GM19035 (cell line): ENCODE results near the gene PCSK5.

Experiments used
- ATAC-seq: cut with Tn5 transposase; IDR thresholded peaks from one replicate; pipeline ENCODE4 v1.9.1; 2021; ENCODE audit not compliant: unreplicated experiment

PCSK5 gene

DNA sequence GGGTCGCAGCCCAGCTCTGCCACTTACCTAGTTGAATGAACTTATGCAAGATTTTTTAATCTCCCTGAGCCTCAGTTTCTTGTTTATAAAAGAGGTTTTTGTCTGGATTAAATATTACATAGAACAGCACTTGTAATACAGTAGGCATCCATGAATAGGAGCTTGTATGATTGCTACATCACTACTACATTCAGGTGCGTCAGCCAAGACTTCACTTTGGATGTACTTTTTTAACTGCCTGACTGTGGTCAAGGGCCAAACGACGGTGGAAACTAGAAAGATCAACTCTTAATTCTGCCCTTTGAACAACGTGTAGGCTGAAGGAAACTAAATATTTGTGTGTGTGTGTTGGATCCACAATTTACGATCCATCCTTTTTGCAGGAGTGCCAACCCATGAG, 330.9 kb downstream of the PCSK5 start:
- no peak for ATAC-seq

DNA sequence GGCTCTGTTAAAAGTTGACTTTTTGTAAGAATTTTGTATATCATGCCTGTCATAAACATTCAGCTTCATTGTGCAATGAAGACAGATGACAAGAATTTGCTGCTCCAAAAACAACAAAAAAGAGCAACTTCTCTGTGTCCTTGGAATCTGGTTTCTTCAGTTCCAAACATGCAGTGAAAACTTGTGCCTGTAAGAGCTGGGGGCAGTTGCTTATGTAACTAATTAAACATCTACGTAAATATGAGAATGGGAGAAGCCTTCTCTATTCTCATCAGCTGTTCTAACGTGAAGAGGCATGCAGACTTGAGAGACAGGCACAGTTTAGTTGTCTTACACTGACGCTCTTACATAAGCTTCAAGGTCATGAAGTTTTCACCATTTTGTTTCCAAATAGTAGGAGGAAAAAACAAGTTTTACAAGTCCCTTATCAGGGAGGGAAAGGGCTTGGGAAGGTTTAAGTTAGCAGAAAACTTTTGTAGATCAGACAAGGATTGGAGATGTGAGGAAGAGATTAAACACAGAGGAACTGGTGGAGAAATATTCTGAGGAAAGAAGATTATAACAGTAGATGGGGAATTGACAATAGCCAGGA, 333.4 kb downstream of the PCSK5 start:
- no peak for ATAC-seq

DNA sequence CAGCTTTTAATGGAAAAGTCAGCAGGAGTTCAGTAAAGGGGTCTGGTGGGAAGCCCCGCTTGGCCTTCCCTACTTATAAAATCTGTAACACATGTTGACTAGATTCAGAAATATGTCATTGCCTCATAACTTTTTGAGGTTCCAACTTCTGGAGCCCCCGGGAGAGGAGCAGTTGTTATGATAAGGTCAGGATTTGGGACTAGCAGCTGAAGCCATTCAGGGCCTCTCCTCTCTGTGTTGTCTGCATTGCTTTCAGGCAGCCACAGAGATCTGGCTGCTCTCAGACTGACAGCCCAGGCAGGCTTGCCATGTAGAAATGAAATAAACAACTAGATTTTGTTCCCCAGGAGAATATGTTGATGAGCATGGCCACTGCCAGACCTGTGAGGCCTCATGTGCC, 336.7 kb downstream of the PCSK5 start:
- ATAC-seq, result no peak

DNA sequence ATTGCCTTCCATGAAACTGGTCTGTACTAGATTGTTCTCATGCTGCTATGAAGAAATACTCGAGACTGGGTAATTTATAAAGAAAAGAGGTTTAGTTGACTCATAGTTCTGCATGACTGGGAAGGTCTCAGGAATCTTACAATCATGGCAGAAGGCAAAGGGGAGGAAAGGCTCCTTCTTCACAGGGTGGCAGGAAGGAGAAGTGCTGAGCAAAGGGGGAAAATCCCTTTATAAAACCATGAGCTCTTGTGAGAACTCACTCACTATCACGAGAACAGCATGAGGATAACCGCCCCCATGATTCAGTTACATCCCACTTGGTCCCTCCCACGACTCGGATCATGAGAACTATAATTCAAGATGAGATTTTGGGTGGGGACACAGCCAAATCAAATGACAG, 340.5 kb downstream of the PCSK5 start:
- no peak for ATAC-seq

DNA sequence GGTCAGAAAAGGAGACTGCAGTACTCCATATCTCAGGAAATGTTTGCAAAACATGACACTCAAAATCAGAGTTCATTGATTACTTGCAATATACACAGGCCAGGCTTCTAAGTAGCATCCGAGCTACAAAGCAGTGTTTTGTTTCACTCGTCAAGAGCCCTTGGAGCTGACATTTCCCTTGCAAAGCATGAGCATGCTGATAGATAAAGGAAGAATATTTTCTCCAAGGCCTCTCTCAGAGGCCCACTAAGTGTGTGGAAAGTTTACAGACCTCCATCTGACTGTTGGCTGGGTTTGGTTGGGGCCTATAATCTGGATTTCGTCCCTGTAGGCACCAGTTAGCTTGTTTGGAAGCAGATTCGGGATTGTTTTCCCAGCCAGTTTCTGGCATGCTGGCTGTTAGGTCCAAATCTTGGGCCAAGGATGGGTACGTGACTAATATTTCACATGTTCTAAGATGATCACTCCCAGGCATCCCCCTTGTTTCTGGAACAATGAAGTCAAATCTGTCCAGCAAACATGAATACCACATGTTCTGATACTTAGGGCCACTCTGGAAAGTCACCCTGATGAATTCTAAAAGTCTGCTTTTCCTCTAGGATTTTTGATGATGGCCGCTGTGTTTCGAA, 342.5 kb downstream of the PCSK5 start:
- no peak for ATAC-seq

DNA sequence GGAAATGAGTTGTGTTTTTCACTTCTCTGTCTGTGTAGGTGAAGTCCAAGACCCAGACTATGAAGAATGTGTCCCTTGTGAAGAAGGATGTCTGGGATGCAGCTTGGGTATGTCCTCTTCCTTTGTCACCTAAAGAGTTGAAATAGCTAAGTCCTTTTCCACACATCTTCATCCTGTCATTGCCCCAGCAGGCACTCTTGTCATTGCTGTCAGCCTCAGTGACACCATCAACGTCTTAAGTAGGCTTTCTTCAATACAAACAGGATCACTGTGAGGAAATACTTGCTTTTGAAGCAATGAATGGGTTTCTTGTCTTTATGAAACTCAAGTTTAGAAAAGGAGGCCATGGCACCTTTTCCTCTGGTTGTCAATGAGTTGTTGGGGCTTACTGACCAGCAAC, 350.1 kb downstream of the PCSK5 start:
- no peak for ATAC-seq

DNA sequence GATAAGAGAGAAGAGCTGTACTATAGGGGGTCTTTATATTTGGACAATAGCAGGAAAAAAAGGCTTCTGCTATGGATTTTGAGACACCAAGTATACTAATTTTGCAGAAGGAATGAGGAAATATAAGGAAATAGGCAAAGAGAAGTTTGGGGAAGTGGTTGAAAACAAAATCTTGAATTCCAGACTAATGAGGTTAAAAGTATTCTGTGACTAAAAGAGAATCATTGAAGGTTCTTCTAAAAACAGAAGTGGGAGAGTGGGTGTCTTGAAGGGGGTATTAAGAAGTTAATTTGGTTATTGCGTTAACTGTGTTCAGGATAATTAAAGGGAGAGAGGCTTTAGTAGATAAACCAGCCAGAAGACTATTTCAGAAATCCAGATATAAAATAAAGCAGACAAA, 355.0 kb downstream of the PCSK5 start:
- ATAC-seq, result no peak

DNA sequence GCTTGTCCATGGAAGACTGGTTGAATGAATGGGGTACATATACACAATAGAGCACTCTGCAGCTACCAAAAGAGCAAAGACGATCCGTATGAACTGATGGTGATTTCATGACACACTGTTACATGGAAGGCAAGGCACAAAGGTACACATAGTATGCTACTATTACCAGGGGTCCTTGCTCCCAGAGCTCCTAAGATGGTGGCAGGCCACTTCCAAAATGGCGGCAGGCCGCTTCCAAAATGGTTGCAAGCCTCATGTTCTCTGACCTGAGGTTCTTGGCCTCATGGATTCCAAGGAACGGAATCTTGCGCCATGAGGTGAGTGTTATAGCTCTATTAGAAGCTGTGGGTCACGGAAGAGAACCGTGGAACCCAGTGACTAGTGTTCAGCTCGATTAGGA, 356.2 kb downstream of the PCSK5 start:
- no peak for ATAC-seq

DNA sequence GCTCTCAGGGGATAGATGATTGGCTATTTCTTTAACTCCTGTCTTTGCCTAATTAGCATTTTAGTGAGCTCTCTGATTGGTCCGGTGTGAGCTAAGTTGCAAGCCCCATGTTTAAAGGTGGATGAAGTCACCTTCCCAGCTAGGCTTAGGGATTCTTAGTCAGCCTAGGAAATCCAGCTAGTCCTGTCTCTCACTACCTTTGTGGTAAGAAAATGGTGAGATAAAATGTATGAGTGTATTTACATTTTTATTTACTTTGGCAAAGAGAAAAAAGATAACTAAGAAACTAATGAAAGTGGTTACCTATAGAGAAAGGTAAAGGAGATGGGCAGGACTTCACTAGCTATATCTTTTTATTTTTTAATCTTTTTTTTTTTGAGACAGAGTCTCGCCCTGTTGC, 357.0 kb downstream of the PCSK5 start:
- no peak for ATAC-seq

DNA sequence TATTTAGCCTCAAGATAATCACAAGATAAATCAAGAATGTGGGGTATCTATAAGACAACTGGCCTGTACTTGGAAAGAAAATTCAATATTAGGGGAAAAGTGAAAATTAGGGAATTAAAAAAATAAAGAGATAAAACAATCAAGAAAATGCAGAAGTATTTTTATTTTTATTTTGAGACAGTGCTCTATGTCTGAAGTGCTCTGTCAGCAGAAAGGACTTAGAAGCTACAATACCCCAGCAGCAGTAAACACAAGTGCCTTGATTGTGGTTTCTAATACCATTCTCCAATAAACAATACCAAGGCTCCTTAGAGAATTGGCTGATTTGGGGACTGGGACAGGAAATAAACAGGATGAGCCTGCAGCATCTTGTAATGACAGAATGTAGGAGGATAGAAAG, 358.8 kb downstream of the PCSK5 start:
- ATAC-seq, result no peak

DNA sequence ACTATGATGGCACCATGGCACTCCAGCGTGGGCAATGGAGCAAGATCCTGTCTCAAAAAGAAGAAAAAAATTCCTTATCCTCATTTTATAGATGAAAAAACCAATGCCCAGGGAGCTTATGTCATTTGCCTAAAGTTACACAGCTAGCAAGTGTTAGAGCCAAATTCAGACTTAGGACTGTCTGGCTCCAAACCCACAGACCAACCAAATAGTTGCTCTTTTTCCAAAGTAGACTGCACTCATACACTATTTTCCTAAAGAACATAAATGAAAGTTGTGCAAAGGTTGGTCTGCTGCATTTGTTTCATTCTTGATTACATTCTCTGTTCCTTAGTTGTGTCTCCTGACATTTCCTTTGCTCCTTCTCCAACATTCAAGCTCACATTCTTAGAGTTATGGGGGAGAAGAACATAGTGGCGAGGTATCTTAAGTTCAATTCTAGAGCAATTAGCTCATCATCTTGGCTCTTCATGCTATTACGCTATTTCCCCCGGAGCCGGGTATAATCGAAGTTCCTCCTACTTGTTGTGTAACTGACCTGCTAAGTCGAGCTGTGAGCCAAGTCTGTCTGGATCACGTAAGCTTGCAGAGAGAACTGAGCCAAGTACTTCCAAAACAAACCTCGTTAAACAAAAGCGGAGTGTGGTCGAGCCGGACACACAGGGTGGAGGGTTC, 365.4 kb downstream of the PCSK5 start:
- ATAC-seq, result no peak

DNA sequence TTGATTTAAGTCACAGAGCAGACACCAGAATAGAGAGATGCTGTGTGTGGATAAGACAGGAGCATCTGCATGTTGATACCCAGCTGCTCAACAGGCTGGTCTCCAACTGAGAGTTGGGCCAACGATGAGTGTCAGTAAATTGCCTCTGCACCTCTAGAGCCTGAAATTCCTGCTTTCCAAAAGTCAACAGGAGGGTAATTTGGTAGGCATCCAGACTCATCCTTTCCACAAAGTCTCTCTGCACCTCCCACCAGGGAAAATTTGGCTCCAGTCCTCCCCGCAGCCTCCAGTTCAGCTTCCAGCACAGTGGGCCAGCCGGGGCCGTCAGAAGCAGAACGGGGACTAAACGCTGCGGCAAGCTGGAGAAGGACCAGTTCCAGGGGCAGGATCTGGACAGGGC, 366.8 kb downstream of the PCSK5 start:
- ATAC-seq, result no peak

DNA sequence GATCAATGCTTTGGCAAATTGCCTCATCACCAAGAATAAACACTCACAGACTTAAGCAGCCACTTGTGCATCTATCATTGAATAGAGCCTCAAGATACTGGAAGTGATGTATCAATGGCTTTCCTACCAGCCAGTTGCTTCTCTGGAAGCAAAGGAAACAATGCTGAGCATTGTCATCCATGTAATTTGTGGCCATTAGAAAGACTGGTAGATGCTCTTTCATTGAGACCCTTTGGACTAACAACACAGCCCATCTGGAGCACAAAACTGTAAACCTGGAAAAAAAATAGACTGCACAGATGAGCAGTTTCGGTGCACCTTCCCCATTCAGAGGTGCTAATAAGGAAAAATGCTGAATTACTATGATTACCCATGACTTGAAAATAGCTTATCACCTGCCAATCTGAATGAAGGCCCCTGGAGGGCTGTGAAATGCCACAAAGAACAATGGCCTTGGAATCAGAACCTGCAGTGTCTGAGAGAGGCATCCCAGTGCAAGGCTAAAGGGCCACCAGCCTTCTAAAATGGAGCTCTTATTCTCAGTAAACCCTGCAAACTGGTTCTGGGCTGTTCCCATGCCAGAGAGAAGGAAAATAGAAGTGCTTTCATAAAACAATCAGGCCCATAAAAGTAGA, 376.3 kb downstream of the PCSK5 start:
- ATAC-seq, result no peak

DNA sequence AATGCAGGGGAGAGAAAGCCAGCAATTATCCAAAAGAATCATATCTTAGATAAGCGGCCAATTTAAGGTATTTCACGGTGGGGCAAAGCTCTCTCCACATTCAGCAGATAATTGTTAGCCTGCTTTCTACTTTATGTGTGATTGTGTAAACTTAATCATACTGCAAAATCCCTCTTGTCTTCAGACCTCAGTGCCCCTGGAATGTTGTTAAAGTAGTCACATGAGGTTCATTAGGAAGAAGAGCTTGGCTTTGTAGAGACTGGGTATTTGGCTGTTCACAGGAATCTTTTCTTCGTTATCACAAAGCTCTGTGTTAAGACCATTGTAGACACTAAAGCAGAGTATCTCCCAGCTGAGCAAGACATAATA, 376.8 kb downstream of the PCSK5 start:
- no peak for ATAC-seq

DNA sequence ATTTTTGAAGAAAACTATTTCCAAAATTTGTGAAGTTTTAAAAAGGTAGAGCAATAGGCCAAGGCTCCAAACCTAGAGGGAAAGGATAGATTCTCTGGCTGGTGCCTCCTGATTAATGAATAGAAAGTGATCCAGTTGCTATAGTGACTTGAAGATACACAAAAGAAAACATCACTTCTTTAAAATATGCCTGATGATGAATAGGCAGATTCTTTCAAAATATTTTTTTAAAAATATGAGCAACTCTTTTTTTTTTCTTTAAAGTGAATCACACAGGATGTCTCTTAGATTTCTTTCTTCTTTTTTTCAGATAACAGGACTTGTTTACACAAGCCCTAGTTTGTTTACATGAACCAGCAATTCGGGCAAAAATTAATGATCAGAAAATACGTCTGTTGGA, 379.3 kb downstream of the PCSK5 start:
- no peak for ATAC-seq

DNA sequence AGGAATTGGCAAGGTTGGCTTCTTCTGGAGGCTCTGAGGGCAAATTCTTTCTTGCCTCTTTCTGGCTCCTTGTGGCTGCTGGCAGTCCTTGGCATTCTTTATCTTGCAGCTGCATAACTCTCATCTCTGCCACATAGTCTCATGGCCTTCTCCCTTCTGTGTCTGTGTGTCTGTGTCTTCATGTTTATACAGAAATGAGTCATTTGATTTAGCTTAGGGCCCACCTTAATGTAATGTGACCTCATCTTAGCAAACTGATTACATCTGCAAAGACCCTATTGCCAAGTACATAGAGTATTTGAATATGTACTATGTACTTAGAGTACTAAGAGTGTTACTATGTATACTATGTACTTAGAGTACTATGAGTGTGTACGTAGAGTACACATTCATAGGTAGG, 381.3 kb downstream of the PCSK5 start:
- ATAC-seq, result no peak

DNA sequence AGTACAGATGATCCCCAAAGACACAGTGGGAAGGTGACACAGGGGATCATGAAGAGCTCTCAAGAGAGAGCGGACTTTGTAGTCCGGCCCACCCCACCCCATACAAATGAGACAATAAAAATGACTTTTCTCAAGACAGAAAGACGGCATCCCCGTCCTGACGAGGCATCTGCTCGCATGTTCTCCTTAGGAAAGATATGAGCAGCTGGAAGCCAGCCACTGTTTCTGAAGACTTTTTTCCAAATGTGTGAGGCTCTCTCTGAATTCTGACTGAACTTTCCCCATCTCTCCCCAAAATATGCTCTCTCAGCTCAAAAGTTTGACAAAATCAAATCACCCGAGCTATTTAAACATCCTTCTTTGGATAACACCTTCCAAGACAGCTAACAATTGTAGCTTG, 398.6 kb downstream of the PCSK5 start:
- ATAC-seq, result no peak

DNA sequence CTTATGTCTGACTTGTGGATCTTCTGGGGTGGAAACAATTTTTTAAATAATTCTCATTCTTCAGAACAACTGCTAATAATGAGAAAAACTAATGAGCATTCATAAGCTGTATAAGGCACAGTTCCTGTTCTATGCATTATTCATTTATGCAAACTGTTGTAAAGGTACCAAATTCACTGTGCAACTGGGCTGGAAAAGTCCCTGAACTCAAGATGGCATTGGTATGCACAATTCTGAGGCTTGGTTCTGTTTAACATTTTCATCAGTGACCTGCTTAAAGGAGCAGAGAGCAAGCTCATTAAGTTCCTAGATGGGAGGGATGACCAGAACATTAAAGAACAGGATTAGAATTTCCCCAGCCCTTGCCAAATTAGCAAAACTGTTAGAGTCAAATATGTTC, 399.2 kb downstream of the PCSK5 start:
- no peak for ATAC-seq

DNA sequence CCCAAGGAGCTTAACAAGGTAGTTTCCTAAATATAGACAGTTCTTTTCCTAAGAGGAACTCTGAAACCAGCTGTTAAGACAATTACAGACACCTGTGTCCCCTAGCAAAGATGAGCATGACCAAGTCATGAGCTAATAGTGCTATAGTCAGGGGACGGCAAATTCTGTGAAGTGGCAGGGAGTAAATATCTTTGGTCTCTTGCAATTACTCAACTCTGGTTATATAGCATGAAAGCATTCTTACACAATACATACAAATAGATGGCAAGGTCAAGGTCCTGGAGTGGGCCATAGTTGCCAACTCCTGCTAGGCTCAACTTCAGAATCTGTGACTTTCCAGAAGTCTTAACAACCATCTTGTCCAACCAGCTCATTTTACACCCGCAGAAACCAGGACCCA, 400.1 kb downstream of the PCSK5 start:
- no peak for ATAC-seq

DNA sequence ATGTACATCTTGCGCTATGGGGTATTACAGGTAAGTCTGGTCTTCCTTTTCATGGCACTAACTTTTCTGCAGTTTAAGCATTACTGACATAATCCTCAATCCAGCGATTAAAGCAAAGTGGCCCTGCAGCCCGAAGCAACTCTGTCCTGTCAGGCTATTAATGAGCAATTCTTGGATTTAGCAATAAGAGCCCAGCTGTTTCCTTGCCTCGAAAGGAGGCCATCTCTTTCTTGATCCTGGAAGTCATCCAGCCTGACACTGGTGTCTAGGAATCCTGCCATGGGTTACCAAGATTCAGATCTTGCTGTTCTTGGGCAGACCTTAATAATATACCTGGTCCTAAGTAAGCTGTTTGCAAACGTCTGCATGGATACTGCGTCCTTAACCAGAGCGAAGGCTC, 401.8 kb downstream of the PCSK5 start:
- ATAC-seq, result no peak

DNA sequence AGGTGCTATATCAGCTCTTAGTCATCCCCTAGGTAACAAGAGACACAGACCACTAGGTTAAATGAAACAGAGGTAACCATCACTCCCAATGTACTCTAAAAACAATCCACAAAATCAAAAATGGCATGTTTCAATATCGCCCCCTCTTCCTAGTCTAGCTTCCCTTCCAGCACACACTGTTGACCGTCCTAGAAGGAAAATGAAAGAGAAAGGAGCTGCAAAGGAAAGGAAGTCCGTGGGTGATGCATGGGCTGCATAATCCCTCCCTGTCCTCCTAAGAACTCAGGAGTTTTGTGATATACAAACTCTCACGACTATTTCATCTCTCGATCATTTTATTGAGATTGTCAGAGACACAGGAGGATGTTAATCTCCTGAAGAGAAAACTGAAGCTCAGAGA, 402.2 kb downstream of the PCSK5 start:
- ATAC-seq, result no peak

DNA sequence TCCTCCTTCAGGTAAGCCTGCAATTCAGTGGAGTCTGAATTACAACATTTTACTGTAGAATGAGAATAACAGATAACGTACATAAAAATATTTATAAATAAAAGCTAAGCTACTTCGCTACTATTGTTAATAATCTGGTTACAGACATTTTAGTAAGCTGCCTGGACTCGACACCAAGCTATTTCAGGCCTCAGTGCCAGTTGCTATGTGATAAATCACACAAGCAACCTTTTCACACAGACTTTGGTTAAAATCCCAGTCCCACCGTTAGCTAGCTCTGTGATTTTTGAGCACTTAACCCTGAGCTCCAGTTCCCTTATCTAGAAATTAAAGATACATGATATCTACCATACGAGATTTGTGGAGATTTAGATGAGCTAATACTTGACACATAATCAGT, 403.8 kb downstream of the PCSK5 start:
- ATAC-seq, result no peak
